ENCODE data around the gene ADGRF5. TPM values are rescaled to one million over a fixed set of nuclear protein-coding genes. Genes with fewer than 3 reads are reported as not detected.

The ADGRF5 gene
- polyA plus RNA-seq, 1 experiment = not detected

GRCh38 chr6:46940433-46941226 is 18.9 kb upstream of the ADGRF5 start:
- H3K27me3 ChIP-seq (ENCODE audit: control insufficient read depth, insufficient read depth, low read length) = no peaks in the 10 kb centered on the region
- no peaks in the 10 kb centered on the region for H3K9me3 ChIP-seq (ENCODE audit: control insufficient read depth, insufficient read depth, low read length)
- H3K4me3 ChIP-seq (ENCODE audit: low read depth, low read length) = no peak overlapping the region
- TF ChIP-seq CTCF (IDR thresholded peaks at IDR 0.05; ENCODE audit: low read depth, low read length) = no peak
- POLR2A ChIA-PET = no interaction called here
- CTCF ChIA-PET = no interaction called here
- no peak for DNase-seq (ENCODE audit: low read depth, low spot score)
- H3K27ac ChIP-seq (ENCODE audit: low read depth, low read length) = no peak overlapping the region

- Histone ChIP-seq H3K27me3 (ENCODE audit: control insufficient read depth, insufficient read depth, low read length) (no peaks in the 10 kb centered on the region), H3K27ac (ENCODE audit: low read depth, low read length) (no peak overlapping the region), H3K4me3 (ENCODE audit: low read depth, low read length) (no peak overlapping the region), H3K9me3 (ENCODE audit: control insufficient read depth, insufficient read depth, low read length) (no peaks in the 10 kb centered on the region)
- ChIA-PET POLR2A (no interaction called here), CTCF (no interaction called here)
- no peak for DNase-seq (ENCODE audit: low read depth, low spot score)
- no peak for TF ChIP-seq CTCF (IDR thresholded peaks at IDR 0.05; ENCODE audit: low read depth, low read length)
Observed at GRCh38 chr6:46937642-46938041, 15.9 kb upstream of the ADGRF5 start.

DNA sequence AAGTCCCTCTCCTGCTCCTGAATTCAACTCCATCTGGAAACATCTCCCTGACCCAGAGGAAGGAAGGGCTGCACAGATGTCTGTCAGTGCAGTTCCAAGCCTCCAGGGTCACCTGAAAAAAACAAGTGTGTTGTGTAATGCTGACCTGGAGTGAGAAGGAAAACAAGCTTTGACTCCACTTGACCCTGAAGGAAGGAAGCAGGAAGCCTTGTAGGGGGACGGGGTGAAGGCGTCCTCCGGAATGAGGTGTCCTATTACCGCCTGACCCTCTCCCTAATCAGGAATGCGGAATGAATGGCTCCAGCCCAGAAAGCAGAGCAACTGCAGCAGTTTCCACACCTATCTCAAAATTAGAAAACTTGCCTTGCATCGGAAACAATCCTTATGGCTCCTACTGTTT is 13.9 kb upstream of the ADGRF5 start:
- Histone ChIP-seq H3K27ac (ENCODE audit: low read depth, low read length) (no peak overlapping the region), H3K9me3 (ENCODE audit: control insufficient read depth, insufficient read depth, low read length) (no peaks in the 10 kb centered on the region), H3K27me3 (ENCODE audit: control insufficient read depth, insufficient read depth, low read length) (no peaks in the 10 kb centered on the region), H3K4me3 (ENCODE audit: low read depth, low read length) (no peak overlapping the region)
- TF ChIP-seq CTCF (IDR thresholded peaks at IDR 0.05; ENCODE audit: low read depth, low read length) = no peak
- no peak for DNase-seq (ENCODE audit: low read depth, low spot score)
- POLR2A ChIA-PET = no interaction called here
- CTCF ChIA-PET = no interaction called here

DNA sequence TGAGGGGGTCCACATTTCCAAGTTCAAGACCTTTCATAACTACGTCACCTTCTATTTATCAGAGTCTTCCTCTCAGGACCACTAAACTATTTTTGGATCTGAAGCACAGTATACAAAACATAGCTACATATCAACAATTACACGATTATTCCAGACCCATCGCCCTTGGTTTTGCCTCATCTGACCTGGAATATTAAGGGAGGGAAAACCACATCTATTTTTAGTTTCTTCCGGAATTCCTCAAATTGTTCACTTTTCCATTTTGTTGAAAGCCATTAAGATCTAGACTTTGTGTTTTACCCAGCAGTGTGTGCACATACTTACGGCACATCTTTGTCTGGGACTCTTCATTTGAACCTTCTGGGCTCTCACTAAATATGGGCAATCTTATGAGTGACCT is 12.0 kb upstream of the ADGRF5 start:
- no peak for TF ChIP-seq CTCF (IDR thresholded peaks at IDR 0.05; ENCODE audit: low read depth, low read length)
- Histone ChIP-seq H3K9me3 (ENCODE audit: control insufficient read depth, insufficient read depth, low read length) (no peaks in the 10 kb centered on the region), H3K27me3 (ENCODE audit: control insufficient read depth, insufficient read depth, low read length) (no peaks in the 10 kb centered on the region), H3K27ac (ENCODE audit: low read depth, low read length) (no peak overlapping the region), H3K4me3 (ENCODE audit: low read depth, low read length) (no peak overlapping the region)
- no peak for DNase-seq (ENCODE audit: low read depth, low spot score)
- POLR2A ChIA-PET = no interaction called here
- CTCF ChIA-PET = no interaction called here

- no peak for DNase-seq (ENCODE audit: low read depth, low spot score)
Observed at GRCh38 chr6:46932526-46933319, 11.0 kb upstream of the ADGRF5 start.

More at GRCh38 chr6:46932526-46933319, 11.0 kb upstream of the ADGRF5 start:
- H3K27me3 ChIP-seq (ENCODE audit: control insufficient read depth, insufficient read depth, low read length) = no peaks in the 10 kb centered on the region
- no peak overlapping the region for H3K4me3 ChIP-seq (ENCODE audit: low read depth, low read length)
- H3K9me3 ChIP-seq (ENCODE audit: control insufficient read depth, insufficient read depth, low read length) = no peaks in the 10 kb centered on the region
- CTCF ChIA-PET = no interaction called here
- TF ChIP-seq CTCF (IDR thresholded peaks at IDR 0.05; ENCODE audit: low read depth, low read length) = no peak
- POLR2A ChIA-PET = no interaction called here
- no peak overlapping the region for H3K27ac ChIP-seq (ENCODE audit: low read depth, low read length)

All from AG04450 (cell line).